ENCODE data around the gene LRP8. TPM values are rescaled to one million over a fixed set of nuclear protein-coding genes. Genes with fewer than 3 reads are reported as not detected.

LRP8 gene
- total and polyA plus RNA-seq, 2 donors (not counting 3 experiments of a cell fraction or from before 2014, with no cell fraction given) = 40.9 to 62.2 TPM

DNA sequence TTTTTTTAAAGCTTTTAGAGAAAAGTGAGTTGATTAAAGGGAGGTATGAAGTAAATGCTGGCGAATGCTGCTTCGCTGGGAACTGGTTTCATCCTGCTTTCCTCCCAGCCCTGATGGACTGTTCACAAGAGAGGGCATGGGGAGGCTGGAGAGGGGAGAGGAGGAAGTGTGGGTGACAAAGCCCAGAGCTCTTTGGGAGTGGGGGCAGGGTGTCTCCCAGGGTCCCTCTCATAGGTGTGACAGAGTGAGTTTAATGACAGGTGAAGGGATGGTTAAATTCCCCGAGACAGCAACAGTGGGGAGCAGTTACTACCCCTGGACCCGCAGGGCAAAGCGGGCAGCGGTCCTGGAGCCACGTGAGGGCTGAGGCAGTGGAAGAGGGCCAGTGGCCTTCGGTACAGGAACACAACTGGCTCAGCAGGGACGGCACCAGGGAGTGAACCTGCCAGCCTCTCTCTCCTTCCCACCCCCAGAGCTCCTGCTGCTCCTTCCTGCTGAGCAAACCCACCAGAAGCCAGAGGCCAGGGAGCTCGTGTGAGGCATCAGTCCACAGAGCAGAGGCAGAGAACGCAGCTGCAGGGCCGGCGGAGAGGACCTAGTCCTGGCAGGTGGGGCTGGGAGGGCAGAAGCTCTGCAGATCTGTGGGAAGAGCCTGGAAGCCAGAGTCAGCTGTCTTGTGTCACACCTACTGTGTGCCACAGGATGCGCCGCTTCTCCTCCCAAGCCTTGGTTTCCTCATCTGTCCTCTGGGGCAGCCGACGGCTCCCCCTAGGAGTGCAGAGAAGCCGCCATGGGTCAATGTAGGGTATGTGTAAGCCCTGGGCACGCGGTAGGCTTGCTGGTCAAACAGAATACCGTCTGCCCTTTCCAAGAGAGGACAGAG, 20.9 kb upstream of the LRP8 start:
- Histone ChIP-seq H3K4me3 (replicated peaks in 1 of 3; ENCODE audit: insufficient read depth in 1 of 3, low read depth in 1 of 3, low read length in 3 of 3) (no peak overlapping the region), H2AFZ (ENCODE audit: low read depth, low read length) (no peak overlapping the region), H3K27ac (ENCODE audit: insufficient read depth, low read depth, low read length) (no peak overlapping the region), H4K20me1 (replicated peaks; ENCODE audit: control insufficient read depth, extremely low read depth, insufficient read depth, low read length) (no peaks in the 10 kb centered on the region), H3K36me3 (ENCODE audit: control insufficient read depth in 2 of 2, extremely low read depth in 1 of 2, insufficient read depth in 2 of 2, low read length in 2 of 2) (no peaks in the 10 kb centered on the region), H3K9me1 (replicated peaks; ENCODE audit: control insufficient read depth, extremely low read depth, insufficient read depth, low read length) (no peaks in the 10 kb centered on the region), H3K4me2 (ENCODE audit: insufficient read depth, low read length) (no peak overlapping the region), H3K9me3 (replicated peaks; ENCODE audit: control insufficient read depth, insufficient read depth, low read length) (no peaks in the 10 kb centered on the region), H3K27me3 (ENCODE audit: control insufficient read depth in 2 of 2, insufficient read depth in 2 of 2, low read length in 2 of 2) (peaks cover 4% of the 10 kb centered on the region in 2 experiments), H3K9ac (replicated peaks; ENCODE audit: extremely low read depth, insufficient read depth, low read length) (no peak overlapping the region), H3K79me2 (ENCODE audit: control insufficient read depth, insufficient read depth, low read length) (no peaks in the 10 kb centered on the region), H3K4me1 (ENCODE audit: control insufficient read depth, extremely low read depth, insufficient read depth, low read length) (no peaks in the 10 kb centered on the region)
- ChIA-PET POLR2A (no interaction called here), CTCF (no interaction called here)
- FAIRE-seq = no peak
- no TSS peak for BruUV-seq (replicated peaks)
- intact Hi-C loops (cut with micrococcal nuclease) = no loop called here
- dilution Hi-C loops (cut with MboI; ENCODE audit: extremely low pct_ligation_motif_present, low sequenced_read_pairs) = no loop called here
- DNase-seq (ENCODE audit: low read depth, low spot score) = no peak
- TF ChIP-seq JUN (IDR thresholded peaks at IDR 0.05; ENCODE audit: borderline replicate concordance, insufficient read depth, insufficient read length, low read depth) = no peak
- TF ChIP-seq MYC (IDR thresholded peaks at IDR 0.05; ENCODE audit: low read depth, low read length) = no peak
- TF ChIP-seq, protein P1, sequence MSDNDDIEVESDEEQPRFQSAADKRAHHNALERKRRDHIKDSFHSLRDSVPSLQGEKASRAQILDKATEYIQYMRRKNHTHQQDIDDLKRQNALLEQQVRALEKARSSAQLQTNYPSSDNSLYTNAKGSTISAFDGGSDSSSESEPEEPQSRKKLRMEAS (IDR thresholded peaks at IDR 0.05; ENCODE audit: insufficient read depth, insufficient read length) = no peak
- no peak for TF ChIP-seq EZH2 (IDR thresholded peaks at IDR 0.05; ENCODE audit: borderline replicate concordance, low read depth, low read length, severe bottlenecking)
- no peak for TF ChIP-seq POLR2AphosphoS5 (IDR thresholded peaks at IDR 0.05; ENCODE audit: insufficient read depth, low read depth, low read length)
- TF ChIP-seq FOS (IDR thresholded peaks at IDR 0.05; ENCODE audit: borderline replicate concordance, insufficient read depth, low read length) = no peak
- TF ChIP-seq GATA2 (IDR thresholded peaks at IDR 0.05; ENCODE audit: insufficient read depth, insufficient read length, low read depth, low read length) = no peak
- TF ChIP-seq POLR2A (IDR thresholded peaks at IDR 0.05; ENCODE audit: low read depth, low read length) = no peak
- TF ChIP-seq, protein P2, sequence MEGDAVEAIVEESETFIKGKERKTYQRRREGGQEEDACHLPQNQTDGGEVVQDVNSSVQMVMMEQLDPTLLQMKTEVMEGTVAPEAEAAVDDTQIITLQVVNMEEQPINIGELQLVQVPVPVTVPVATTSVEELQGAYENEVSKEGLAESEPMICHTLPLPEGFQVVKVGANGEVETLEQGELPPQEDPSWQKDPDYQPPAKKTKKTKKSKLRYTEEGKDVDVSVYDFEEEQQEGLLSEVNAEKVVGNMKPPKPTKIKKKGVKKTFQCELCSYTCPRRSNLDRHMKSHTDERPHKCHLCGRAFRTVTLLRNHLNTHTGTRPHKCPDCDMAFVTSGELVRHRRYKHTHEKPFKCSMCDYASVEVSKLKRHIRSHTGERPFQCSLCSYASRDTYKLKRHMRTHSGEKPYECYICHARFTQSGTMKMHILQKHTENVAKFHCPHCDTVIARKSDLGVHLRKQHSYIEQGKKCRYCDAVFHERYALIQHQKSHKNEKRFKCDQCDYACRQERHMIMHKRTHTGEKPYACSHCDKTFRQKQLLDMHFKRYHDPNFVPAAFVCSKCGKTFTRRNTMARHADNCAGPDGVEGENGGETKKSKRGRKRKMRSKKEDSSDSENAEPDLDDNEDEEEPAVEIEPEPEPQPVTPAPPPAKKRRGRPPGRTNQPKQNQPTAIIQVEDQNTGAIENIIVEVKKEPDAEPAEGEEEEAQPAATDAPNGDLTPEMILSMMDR (IDR thresholded peaks at IDR 0.05; ENCODE audit: extremely low read depth in 1 of 2, insufficient read depth in 1 of 2, low read depth in 1 of 2, low read length in 2 of 2) = no peak
